Esophagus squamous epithelium (tissue), 5 donors: ENCODE results near the gene MROH2B. TPM values are rescaled to one million over a fixed set of nuclear protein-coding genes. Genes with fewer than 3 reads are reported as not detected.

Experiments used
- DNase-seq: peaks from one replicate; lab custom pipeline; 2025; lab: John Stamatoyannopoulos, UW
- H3K27ac ChIP-seq, 4 donors: fragments of 200-600 bp; sonication (generic); one replicate each; pipeline ENCODE4 v1.5.1; 2016 to 2019; ENCODE audit warnings: mild to moderate bottlenecking in 1 of 4
- H3K27me3 ChIP-seq, 4 donors: fragments of 200-600 bp; sonication (generic); 1 replicate in 3 of 4; 2 replicates in 1 of 4; pipeline versions ENCODE4 v1.5.1 to v1.6.0; 2017 to 2021; ENCODE audit warnings: antibody characterized with exemption in 1 of 4
- H3K36me3 ChIP-seq, 3 donors: fragments of 200-600 bp; sonication (generic); one replicate each; pipeline ENCODE4 v1.5.1; 2016 to 2019
- H3K4me1 ChIP-seq, 3 donors: fragments of 200-600 bp; sonication (generic); one replicate each; pipeline ENCODE4 v1.5.1; 2017 to 2019
- H3K4me3 ChIP-seq, 4 donors: fragments of 200-600 bp; sonication (generic); 1 replicate in 3 of 4; 2 replicates in 1 of 4; pipeline ENCODE4 v1.5.1; 2016 to 2019; ENCODE audit warnings: mild to moderate bottlenecking in 2 of 4, moderate library complexity in 1 of 4
- H3K9me3 ChIP-seq, 3 donors: fragments of 200-600 bp; sonication (generic); one replicate each; pipeline ENCODE4 v1.5.1; 2016 to 2019
- CTCF ChIP-seq, 6 experiments: fragments of 450-650 bp in 4 of 6; fragments of 200-600 bp in 2 of 6; sonication (generic) in 2 of 6; IDR thresholded peaks; one replicate each; pipeline ENCODE4 v1.5.1; 2016 to 2019; ENCODE audit warnings: antibody characterized with exemption in 6 of 6, mild to moderate bottlenecking in 4 of 6, moderate library complexity in 4 of 6
- POLR2A ChIP-seq, 4 donors: fragments of 450-650 bp; IDR thresholded peaks; one replicate each; pipeline ENCODE4 v1.6.1; 2017; ENCODE audit warnings: antibody characterized with exemption in 4 of 4, mild to moderate bottlenecking in 4 of 4, moderate library complexity in 3 of 4
- WGBS, 2 donors: methylation state at CpG; one replicate each; pipeline ENCODE4 v1.1.5; 2018; 5-methylcytosine and 5-hydroxymethylcytosine counted together
- intact Hi-C: fragments of 100-400 bp; cut with DNase I; formaldehyde crosslinking; loops from one replicate; pipeline ENCODE4 v1.15.0; 2022
- total RNA-seq, 4 donors: library from RNA; depleted of rRNA; stranded (reverse); fragments of >200 nt; gene quantifications; one replicate each; pipeline ENCODE4 v1.1.0, GENCODE V29; 2016
- donor health status: DM: yes; HTN: yes; CAD: no.

The MROH2B gene
- total RNA-seq, 4 donors from 2014 or later: not detected

GRCh38 chr5:40984884-40985283, 86.3 kb downstream of the MROH2B start:
- intact Hi-C loops: no loop called here
- WGBS, 2 donors: 68 to 77% methylated on average over 3 of the region's 3 CpGs
- DNase-seq: no peak

GRCh38 chr5:40983781-40984180, 87.4 kb downstream of the MROH2B start:
- no peaks in the 10 kb centered on the region for H3K9me3 ChIP-seq
- H3K27ac ChIP-seq: no peak overlapping the region
- H3K4me1 ChIP-seq: no peaks in the 10 kb centered on the region
- no peak for DNase-seq
- TF ChIP-seq CTCF (IDR thresholded peaks at IDR 0.05): no peak
- TF ChIP-seq POLR2A (IDR thresholded peaks at IDR 0.05): no peak
- no peaks in the 10 kb centered on the region for H3K36me3 ChIP-seq
- H3K4me3 ChIP-seq: no peak overlapping the region
- intact Hi-C loops: no loop called here
- no peaks in the 10 kb centered on the region for H3K27me3 ChIP-seq
- WGBS, 2 donors: 64 to 84% methylated on average over 3 of the region's 3 CpGs

More at GRCh38 chr5:40984884-40985283, 86.3 kb downstream of the MROH2B start:
- H3K4me3 ChIP-seq: no peak overlapping the region
- H3K4me1 ChIP-seq: peaks cover 0 to under 1% (median 0%) of the 10 kb centered on the region in 3 donors
- H3K9me3 ChIP-seq: no peaks in the 10 kb centered on the region
- no peak overlapping the region for H3K27ac ChIP-seq
- no peaks in the 10 kb centered on the region for H3K27me3 ChIP-seq
- no peaks in the 10 kb centered on the region for H3K36me3 ChIP-seq
- TF ChIP-seq CTCF (IDR thresholded peaks at IDR 0.05): no peak
- no peak for TF ChIP-seq POLR2A (IDR thresholded peaks at IDR 0.05)

GRCh38 chr5:40981420-40981819, 89.7 kb downstream of the MROH2B start:
- TF ChIP-seq POLR2A (IDR thresholded peaks at IDR 0.05) (no peak), CTCF (IDR thresholded peaks at IDR 0.05) (no peak)
- no peaks in the 10 kb centered on the region for H3K9me3 ChIP-seq
- no peak overlapping the region for H3K27ac ChIP-seq
- H3K27me3 ChIP-seq: no peaks in the 10 kb centered on the region
- DNase-seq: no peak
- no peak overlapping the region for H3K4me3 ChIP-seq
- intact Hi-C loops: no loop called here
- H3K36me3 ChIP-seq: no peaks in the 10 kb centered on the region
- 69 to 81% methylated on average over 8 to 9 of the region's 9 CpGs for WGBS, 2 donors
- H3K4me1 ChIP-seq: no peaks in the 10 kb centered on the region

- 32 to 37% methylated on average over 3 of the region's 3 CpGs for WGBS, 2 donors
- TF ChIP-seq CTCF (IDR thresholded peaks at IDR 0.05): no peak
- no peak for TF ChIP-seq POLR2A (IDR thresholded peaks at IDR 0.05)
- no peaks in the 10 kb centered on the region for H3K36me3 ChIP-seq
- H3K27me3 ChIP-seq: no peaks in the 10 kb centered on the region
- H3K4me3 ChIP-seq: no peak overlapping the region
- no peak for DNase-seq
- H3K27ac ChIP-seq: no peak overlapping the region
- H3K4me1 ChIP-seq: no peaks in the 10 kb centered on the region
- H3K9me3 ChIP-seq: no peaks in the 10 kb centered on the region
- intact Hi-C loops: no loop called here
These were observed 94.3 kb downstream of the MROH2B start for GRCh38 chr5:40976836-40977235.

- Histone ChIP-seq H3K36me3 (no peaks in the 10 kb centered on the region), H3K4me1 (no peaks in the 10 kb centered on the region), H3K9me3 (no peaks in the 10 kb centered on the region), H3K27ac (no peak overlapping the region), H3K4me3 (no peak overlapping the region), H3K27me3 (no peaks in the 10 kb centered on the region)
- 64 to 69% methylated on average over 3 of the region's 3 CpGs for WGBS, 2 donors
- TF ChIP-seq POLR2A (IDR thresholded peaks at IDR 0.05): no peak
- TF ChIP-seq CTCF (IDR thresholded peaks at IDR 0.05): no peak
- DNase-seq: no peak
- intact Hi-C loops: no loop called here
These were observed 95.1 kb downstream of the MROH2B start for GRCh38 chr5:40976041-40976440.
